Esophagus (tissue), 2 donors: Measurements from ENCODE around the gene ARHGAP9. TPM values are rescaled to one million over a fixed set of nuclear protein-coding genes. Genes with fewer than 3 reads are reported as not detected.
"Not testable (repeated sequence)": the region's sequence is repeated elsewhere in the genome, so short reads cannot be mapped to it uniquely, and the experiment has no call there.

Source experiments
- H3K27ac ChIP-seq, 2 donors: one replicate each; pipeline ENCODE4 v1.5.1; 2013; ENCODE audit warnings: low read depth in 2 of 2, mild to moderate bottlenecking in 2 of 2, inconsistent platforms in 1 of 2, low read length in 1 of 2, moderate library complexity in 1 of 2
- H3K27me3 ChIP-seq, 2 donors: one replicate each; pipeline ENCODE4 v1.6.1; 2013; ENCODE audit warnings: low read length in 2 of 2, control low read depth in 1 of 2, mild to moderate bottlenecking in 1 of 2; ENCODE audit not compliant: insufficient read depth in 2 of 2, control insufficient read depth in 1 of 2
- H3K36me3 ChIP-seq, 2 donors: one replicate each; pipeline ENCODE4 v1.6.1; 2013; ENCODE audit warnings: low read length in 1 of 2; ENCODE audit not compliant: control insufficient read depth in 2 of 2, insufficient read depth in 2 of 2
- H3K4me1 ChIP-seq, 2 donors: one replicate each; pipeline ENCODE4 v1.6.1; 2013; ENCODE audit warnings: low read length in 1 of 2; ENCODE audit not compliant: control insufficient read depth in 2 of 2, insufficient read depth in 2 of 2
- H3K4me3 ChIP-seq, 2 donors: one replicate each; pipeline ENCODE4 v1.5.1; 2013; ENCODE audit warnings: low read length in 2 of 2, mild to moderate bottlenecking in 2 of 2, low read depth in 1 of 2, moderate library complexity in 1 of 2
- H3K9me3 ChIP-seq, 2 donors: one replicate each; pipeline ENCODE4 v1.6.1; 2013; ENCODE audit warnings: mild to moderate bottlenecking in 2 of 2, low read depth in 1 of 2, low read length in 1 of 2, moderate library complexity in 1 of 2; ENCODE audit not compliant: control insufficient read depth in 2 of 2, insufficient read depth in 1 of 2
- WGBS, 2 donors: extraction: QIAGEN DNeasy Blood & Tissue Kit; methylation state at CpG; one replicate each; pipeline ENCODE4 v1.1.7; 2013; 5-methylcytosine and 5-hydroxymethylcytosine counted together
- polyA plus RNA-seq, 2 donors: library from polyadenylated mRNA; stranded (reverse); fragments of 200-250 nt; gene quantifications; one replicate each; pipeline ENCODE4 v1.2.3, GENCODE V29; 2013
- donor health status: healthy with polysubstance abuse.
- donor health status: Bipolar disorder and iron deficiency.

Gene ARHGAP9
- polyA plus RNA-seq, 2 donors: 4.3 to 9.2 TPM

- H3K9me3 ChIP-seq: no peaks in the 10 kb centered on the region
- no peaks in the 10 kb centered on the region for H3K27me3 ChIP-seq
- no peak overlapping the region for H3K4me3 ChIP-seq
- H3K27ac ChIP-seq: no peak overlapping the region
- peaks cover 15 to 24% of the 10 kb centered on the region in 2 donors for H3K36me3 ChIP-seq
- no peaks in the 10 kb centered on the region for H3K4me1 ChIP-seq
Measured at GRCh38 chr12:57496822-57497221, 17.2 kb upstream of the ARHGAP9 start.

GRCh38 chr12:57495051-57495701, 15.5 kb upstream of the ARHGAP9 start:
- not testable (repeated sequence) for H3K27me3 ChIP-seq, H3K4me3 ChIP-seq, H3K9me3 ChIP-seq, H3K27ac ChIP-seq, H3K4me1 ChIP-seq
- 95% methylated on average over 38 to 45 of the region's 48 CpGs for WGBS, 2 donors
- peaks cover 15 to 19% of the 10 kb centered on the region in 2 donors for H3K36me3 ChIP-seq

- Histone ChIP-seq H3K9me3 (no peaks in the 10 kb centered on the region), H3K4me1 (peaks cover 6 to 8% of the 10 kb centered on the region in 2 donors), H3K4me3 (no peak overlapping the region), H3K27me3 (no peaks in the 10 kb centered on the region), H3K36me3 (peaks cover 5 to 13% of the 10 kb centered on the region in 2 donors), H3K27ac (no peak overlapping the region)
- 90% methylated on average over 15 of the region's 15 CpGs for WGBS, 2 donors
Measured at GRCh38 chr12:57491393-57492280, 12.0 kb upstream of the ARHGAP9 start.

GRCh38 chr12:57490126-57490525, 10.5 kb upstream of the ARHGAP9 start:
- peaks cover 5 to 13% of the 10 kb centered on the region in 2 donors for H3K36me3 ChIP-seq
- peaks cover 6 to 8% of the 10 kb centered on the region in 2 donors for H3K4me1 ChIP-seq
- H3K9me3 ChIP-seq: no peaks in the 10 kb centered on the region
- H3K27ac ChIP-seq: no peak overlapping the region
- no peak overlapping the region for H3K4me3 ChIP-seq
- no peaks in the 10 kb centered on the region for H3K27me3 ChIP-seq
- 94 to 100% methylated on average over 4 of the region's 4 CpGs for WGBS, 2 donors

- Histone ChIP-seq H3K36me3 (peaks cover 5 to 10% of the 10 kb centered on the region in 2 donors), H3K4me1 (peaks cover 6 to 8% of the 10 kb centered on the region in 2 donors), H3K27me3 (no peaks in the 10 kb centered on the region), H3K9me3 (no peaks in the 10 kb centered on the region), H3K27ac (no peak overlapping the region), H3K4me3 (peak overlapping the region in 1 of 2 donors; percentile 72)
- 82 to 83% methylated on average over 5 of the region's 5 CpGs for WGBS, 2 donors
Measured at GRCh38 chr12:57489157-57489641, 9.5 kb upstream of the ARHGAP9 start.

- Histone ChIP-seq H3K27ac (peak overlapping the region; percentile 54 to 72), H3K9me3 (no peaks in the 10 kb centered on the region), H3K27me3 (no peaks in the 10 kb centered on the region), H3K36me3 (peaks cover 5 to 10% of the 10 kb centered on the region in 2 donors), H3K4me1 (peaks cover 6 to 8% of the 10 kb centered on the region in 2 donors), H3K4me3 (peak overlapping the region; percentile 72 to 91)
- 27 to 30% methylated on average over 11 of the region's 11 CpGs for WGBS, 2 donors
Measured at GRCh38 chr12:57488402-57489156, 8.9 kb upstream of the ARHGAP9 start.

- H3K27me3 ChIP-seq: no peaks in the 10 kb centered on the region
- WGBS, 2 donors: 5 to 7% methylated on average over 46 to 47 of the region's 47 CpGs
- no peaks in the 10 kb centered on the region for H3K9me3 ChIP-seq
- peak within 1 kb of the TSS; percentile 72 to 91 for H3K4me3 ChIP-seq
- peak within 1 kb of the TSS; percentile 54 to 72 for H3K27ac ChIP-seq
- H3K36me3 ChIP-seq: peaks cover 5 to 10% of the 10 kb centered on the region in 2 donors
- H3K4me1 ChIP-seq: peaks cover 6 to 8% of the 10 kb centered on the region in 2 donors
Measured at GRCh38 chr12:57487597-57488401, 8.1 kb upstream of the ARHGAP9 start, which contains the start of gene MARS1. Gene MARS1, plus strand, starts transcription at chr12:57488068. Its CDS starts 23 bp downstream, at chr12:57488091.

GRCh38 chr12:57487055-57487596, 7.5 kb upstream of the ARHGAP9 start:
- H3K27me3 ChIP-seq: no peaks in the 10 kb centered on the region
- peaks cover 6 to 8% of the 10 kb centered on the region in 2 donors for H3K4me1 ChIP-seq
- no peaks in the 10 kb centered on the region for H3K9me3 ChIP-seq
- 84 to 86% methylated on average over 27 of the region's 27 CpGs for WGBS, 2 donors
- no peak overlapping the region for H3K27ac ChIP-seq
- H3K4me3 ChIP-seq: no peak overlapping the region
- H3K36me3 ChIP-seq: peaks cover 5 to 10% of the 10 kb centered on the region in 2 donors
